Caco-2 (cell line): ENCODE measurements around the gene SERTAD4. TPM values are rescaled to one million over a fixed set of nuclear protein-coding genes. Genes with fewer than 3 reads are reported as not detected.
"Not testable (repeated sequence)": the region's sequence is repeated elsewhere in the genome, so short reads cannot be mapped to it uniquely, and the experiment has no call there.

Experiments
- BruUV-seq: library from RNA; stranded (reverse); fragments of 400-500 nt; replicated peaks from 2 replicates; lab custom pipeline; 2021; lab: Mats Ljungman, UMichigan
- CTCF ChIA-PET: fragments of 300-600 bp; sonication (Branson Sonifier 250); formaldehyde crosslinking; loops from one replicate; lab custom pipeline; 2022; ENCODE audit warnings: antibody characterized with exemption; lab: Charles Lee
- POLR2A ChIA-PET: fragments of 300-600 bp; sonication (Branson Sonifier 250); formaldehyde crosslinking; loops from one replicate; lab custom pipeline; 2022; ENCODE audit warnings: antibody characterized with exemption; lab: Charles Lee
- DNase-seq, 2 experiments: peaks; one replicate each; pipeline versions ENCODE4 v3.0.0 to v3.0.0-alpha.2; 2020 to 2022
- H3K27me3 ChIP-seq: replicated peaks from 2 replicates; pipeline ENCODE4 v1.6.0; 2011; ENCODE audit warnings: low read length; ENCODE audit not compliant: control insufficient read depth, insufficient read depth
- H3K36me3 ChIP-seq: 2 replicates; pipeline ENCODE4 v1.5.1; 2011; ENCODE audit warnings: low read length; ENCODE audit not compliant: control insufficient read depth, insufficient read depth
- H3K4me1 ChIP-seq: fragments of 250-450 bp; sonication (Bioruptor Pico); 2 replicates; pipeline ENCODE4 v1.5.1; 2020; ENCODE audit warnings: mild to moderate bottlenecking
- H3K4me3 ChIP-seq: 2 replicates; pipeline ENCODE4 v1.5.1; 2011; ENCODE audit warnings: low read depth, mild to moderate bottlenecking, control low read depth, low read length
- H3K9me3 ChIP-seq: fragments of 250-450 bp; sonication (Bioruptor Pico); 2 replicates; pipeline ENCODE4 v1.5.1; 2020; ENCODE audit warnings: mild to moderate bottlenecking, moderate library complexity
- H3K27ac Mint-ChIP-seq: one replicate; pipeline ENCODE4 v1.8.0; 2022; ENCODE audit warnings: mixed read lengths; ENCODE audit not compliant: unreplicated experiment
- H3K27me3 Mint-ChIP-seq: one replicate; pipeline ENCODE4 v1.8.0; 2022; ENCODE audit warnings: mixed read lengths; ENCODE audit not compliant: insufficient read depth, unreplicated experiment
- H3K36me3 Mint-ChIP-seq: one replicate; pipeline ENCODE4 v1.8.0; 2022; ENCODE audit warnings: mild to moderate bottlenecking, mixed read lengths; ENCODE audit not compliant: insufficient read depth, unreplicated experiment
- H3K4me1 Mint-ChIP-seq: one replicate; pipeline ENCODE4 v1.8.0; 2022; ENCODE audit warnings: low read depth, mixed read lengths; ENCODE audit not compliant: unreplicated experiment
- H3K4me3 Mint-ChIP-seq: one replicate; pipeline ENCODE4 v1.8.0; 2022; ENCODE audit warnings: mild to moderate bottlenecking, moderate library complexity, mixed read lengths; ENCODE audit not compliant: unreplicated experiment
- H3K9me3 Mint-ChIP-seq: one replicate; pipeline ENCODE4 v1.8.0; 2022; ENCODE audit warnings: mixed read lengths; ENCODE audit not compliant: unreplicated experiment
- CTCF ChIP-seq, 2 experiments: fragments of 200-600 bp in 1 of 2; IDR thresholded peaks; 1 replicate in 1 of 2; 2 replicates in 1 of 2; pipeline versions ENCODE4 v1.5.1 to v1.8.0; 2011 to 2022; ENCODE audit warnings: antibody characterized with exemption in 1 of 2, control low read depth in 1 of 2, inconsistent platforms in 1 of 2, low read depth in 1 of 2, low read length in 1 of 2, mild to moderate bottlenecking in 1 of 2, moderate library complexity in 1 of 2; ENCODE audit not compliant: insufficient read depth in 1 of 2, severe bottlenecking in 1 of 2, unreplicated experiment in 1 of 2
- intact Hi-C: fragments of 100-400 bp; cut with micrococcal nuclease; formaldehyde crosslinking; loops from one replicate; pipeline ENCODE4 v1.10.0; 2022; ENCODE audit not compliant: unreplicated experiment
- total RNA-seq: library from RNA; stranded (reverse); gene quantifications from 2 replicates; pipeline ENCODE4 v1.2.3, GENCODE V29; 2022

The SERTAD4 gene
- total RNA-seq, 1 experiment from 2014 or later: 2.8 TPM

- no TSS peak for BruUV-seq
- Histone ChIP-seq H3K36me3 (no peaks in the 10 kb centered on the region), H3K4me3 (no peak overlapping the region), H3K27me3 (no peaks in the 10 kb centered on the region), H3K9me3 (no peaks in the 10 kb centered on the region), H3K4me1 (no peaks in the 10 kb centered on the region)
- ChIA-PET CTCF (no interaction called here), POLR2A (no interaction called here)
- Mint-ChIP-seq H3K4me3 (no peak overlapping the region), H3K9me3 (no peaks in the 10 kb centered on the region), H3K27ac (no peak overlapping the region), H3K4me1 (no peaks in the 10 kb centered on the region), H3K27me3 (no peaks in the 10 kb centered on the region), H3K36me3 (no peaks in the 10 kb centered on the region)
- no peak for TF ChIP-seq CTCF (IDR thresholded peaks at IDR 0.05; ENCODE audit: insufficient read depth in 1 of 2, low read depth in 1 of 2, low read length in 1 of 2, severe bottlenecking in 1 of 2, unreplicated experiment in 1 of 2)
- DNase-seq: no peak
- intact Hi-C loops: no loop called here
These were observed 43.2 kb upstream of the SERTAD4 start for GRCh38 chr1:210189426-210189825.

- intact Hi-C loops: no loop called here
- no peaks in the 10 kb centered on the region for H3K27me3 ChIP-seq
- DNase-seq: peak in 1 of 2 experiments; percentile 10
- Mint-ChIP-seq H3K4me1 (no peaks in the 10 kb centered on the region), H3K36me3 (no peaks in the 10 kb centered on the region), H3K27ac (peak overlapping the region; percentile 63), H3K9me3 (no peaks in the 10 kb centered on the region), H3K4me3 (no peak overlapping the region), H3K27me3 (no peaks in the 10 kb centered on the region)
- H3K4me1 ChIP-seq: no peaks in the 10 kb centered on the region
- ChIA-PET POLR2A (no interaction called here), CTCF (no interaction called here)
- no peak overlapping the region for H3K4me3 ChIP-seq
- H3K36me3 ChIP-seq: no peaks in the 10 kb centered on the region
- H3K9me3 ChIP-seq: peaks cover 26% of the 10 kb centered on the region
- no peak for TF ChIP-seq CTCF (IDR thresholded peaks at IDR 0.05; ENCODE audit: insufficient read depth in 1 of 2, low read depth in 1 of 2, low read length in 1 of 2, severe bottlenecking in 1 of 2, unreplicated experiment in 1 of 2)
- no TSS peak for BruUV-seq
These were observed 36.9 kb upstream of the SERTAD4 start for GRCh38 chr1:210195635-210196160.

DNA sequence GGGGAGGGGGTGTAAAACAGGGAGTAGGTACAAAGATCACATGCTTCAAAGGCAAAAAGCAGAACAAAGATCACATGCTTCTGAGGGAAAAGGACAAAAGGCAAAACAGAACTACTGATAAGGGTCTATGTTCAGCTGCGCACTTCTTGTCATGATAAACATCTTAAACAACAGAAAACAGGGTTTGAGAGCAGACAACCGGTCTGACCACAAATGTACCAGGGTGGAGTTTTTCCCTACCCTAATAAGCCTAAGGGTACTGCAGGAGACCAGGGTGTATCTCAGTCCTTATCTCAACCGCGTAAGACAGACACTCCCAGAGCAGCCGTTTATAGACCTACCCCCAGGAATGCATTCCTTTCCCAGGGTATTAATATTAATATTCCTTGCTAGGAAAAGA is 36.3 kb upstream of the SERTAD4 start:
- H3K4me1 Mint-ChIP-seq, intact Hi-C loops, POLR2A ChIA-PET, H3K27me3 Mint-ChIP-seq, H3K4me1 ChIP-seq, H3K36me3 Mint-ChIP-seq, H3K4me3 Mint-ChIP-seq, H3K27me3 ChIP-seq, H3K4me3 ChIP-seq, H3K9me3 Mint-ChIP-seq, H3K36me3 ChIP-seq, CTCF ChIA-PET, BruUV-seq: not testable (repeated sequence)
- peak overlapping the region; percentile 63 for H3K27ac Mint-ChIP-seq
- peaks cover 26% of the 10 kb centered on the region for H3K9me3 ChIP-seq
- peak in 1 of 2 experiments; percentile 24 for DNase-seq

DNA sequence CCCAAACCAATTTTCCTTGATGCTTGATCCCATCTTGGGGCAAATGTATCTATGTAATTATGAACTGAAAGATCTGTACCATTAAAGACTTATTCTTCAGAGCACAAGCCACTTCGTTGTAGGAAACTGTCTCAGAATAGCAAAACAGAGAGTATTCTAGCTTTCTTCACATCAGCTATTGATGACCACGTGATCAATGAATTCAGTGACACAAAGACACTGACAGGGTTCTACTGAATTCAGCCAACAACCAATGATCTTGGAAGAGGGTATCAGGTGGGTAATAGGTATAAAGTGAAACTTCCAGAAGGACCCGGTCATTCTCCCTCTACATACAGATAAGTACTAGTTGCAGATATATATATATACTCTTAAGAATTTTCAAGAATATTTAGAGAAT is 33.8 kb upstream of the SERTAD4 start:
- Mint-ChIP-seq H3K36me3 (no peaks in the 10 kb centered on the region), H3K27ac (no peak overlapping the region), H3K4me1 (no peaks in the 10 kb centered on the region), H3K9me3 (no peaks in the 10 kb centered on the region), H3K27me3 (no peaks in the 10 kb centered on the region), H3K4me3 (no peak overlapping the region)
- Histone ChIP-seq H3K4me1 (no peaks in the 10 kb centered on the region), H3K27me3 (no peaks in the 10 kb centered on the region), H3K9me3 (peaks cover 26% of the 10 kb centered on the region), H3K4me3 (no peak overlapping the region), H3K36me3 (no peaks in the 10 kb centered on the region)
- ChIA-PET POLR2A (no interaction called here), CTCF (no interaction called here)
- no TSS peak for BruUV-seq
- intact Hi-C loops: no loop called here
- no peak for DNase-seq
- no peak for TF ChIP-seq CTCF (IDR thresholded peaks at IDR 0.05; ENCODE audit: insufficient read depth in 1 of 2, low read depth in 1 of 2, low read length in 1 of 2, severe bottlenecking in 1 of 2, unreplicated experiment in 1 of 2)
